Measurements from ENCODE around the gene LCLAT1.

The LCLAT1 gene

DNA sequence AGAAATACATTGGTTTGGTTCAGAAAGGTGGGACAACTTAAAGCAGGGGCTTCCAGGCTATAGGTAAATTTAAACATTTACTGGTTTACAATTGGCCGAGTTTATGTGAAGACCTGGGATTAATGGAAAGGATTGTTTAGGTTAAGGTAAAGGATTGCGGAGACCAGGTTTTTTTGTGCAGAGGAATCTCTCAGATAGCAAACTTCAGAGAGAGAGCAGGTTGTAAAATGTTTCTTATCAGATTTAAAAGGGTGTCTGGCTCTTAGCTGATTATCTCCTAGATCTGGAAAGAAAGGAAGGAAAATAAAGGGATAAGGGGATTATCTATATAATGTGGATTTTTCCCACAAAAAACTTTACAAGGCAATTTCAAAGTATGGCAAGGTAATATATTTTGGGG is 101.3 kb downstream of the LCLAT1 start:
- DNase-seq, result no peak
- in situ Hi-C loops (cut with HindIII; ENCODE audit: low pct_ligation_motif_present, low pct_unique_long_range_greater_than_20kb, low sequenced_read_pairs), result no loop called here

DNA sequence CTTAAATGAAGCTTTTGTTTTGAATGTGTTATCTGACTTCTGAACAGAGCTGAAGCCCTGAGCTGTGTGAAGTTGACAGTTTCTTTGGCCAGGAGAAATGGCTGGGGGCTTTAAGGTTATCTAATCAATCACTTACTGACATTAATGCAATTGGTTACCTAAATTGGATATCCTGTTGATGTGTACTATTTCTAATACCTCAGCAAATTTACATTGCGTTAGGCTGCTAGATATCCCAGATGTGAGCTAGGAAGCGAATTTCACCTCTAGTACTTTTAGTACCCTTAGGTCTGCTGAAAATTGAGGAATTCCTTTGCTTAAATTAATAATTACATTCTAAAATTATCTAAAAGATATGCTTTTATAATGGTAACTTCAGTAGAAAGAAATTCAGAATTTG is 102.0 kb downstream of the LCLAT1 start:
- in situ Hi-C loops (cut with HindIII; ENCODE audit: low pct_ligation_motif_present, low pct_unique_long_range_greater_than_20kb, low sequenced_read_pairs), result no loop called here
- no peak for DNase-seq

DNA sequence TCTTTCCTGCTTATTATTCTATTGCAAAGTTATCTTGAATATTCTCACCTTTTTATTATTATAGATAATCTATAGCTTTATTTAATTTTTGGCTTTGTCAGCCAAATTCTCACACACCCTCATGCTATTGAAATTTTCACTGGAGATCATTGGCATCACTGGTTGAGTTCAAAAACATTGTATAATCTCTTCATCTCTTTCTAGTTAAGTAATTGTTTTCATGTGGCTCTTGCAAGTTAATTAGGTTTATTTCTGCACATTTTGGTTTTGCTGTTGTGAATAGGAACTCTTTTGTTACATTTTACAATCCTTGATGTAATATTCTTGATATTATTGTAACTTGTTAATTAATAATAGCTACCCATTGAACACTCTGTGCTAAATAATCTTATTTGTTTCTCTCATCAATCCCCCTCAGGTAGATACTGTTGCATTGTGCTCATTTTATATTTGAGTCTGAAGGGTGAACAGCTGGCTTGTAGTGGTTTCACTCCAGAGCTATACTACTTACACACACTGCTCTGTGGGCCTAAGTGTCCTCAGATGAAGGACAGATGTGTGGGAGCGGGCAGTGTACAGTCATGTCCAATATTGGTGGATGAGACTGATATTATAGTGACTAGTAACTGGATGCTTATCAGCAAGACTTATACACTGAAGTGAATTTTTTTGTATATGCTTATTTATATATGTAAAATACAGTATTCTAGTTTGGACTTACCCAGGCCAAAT is 112.7 kb downstream of the LCLAT1 start:
- no peak for DNase-seq
- in situ Hi-C loops (cut with HindIII; ENCODE audit: low pct_ligation_motif_present, low pct_unique_long_range_greater_than_20kb, low sequenced_read_pairs), result no loop called here

DNA sequence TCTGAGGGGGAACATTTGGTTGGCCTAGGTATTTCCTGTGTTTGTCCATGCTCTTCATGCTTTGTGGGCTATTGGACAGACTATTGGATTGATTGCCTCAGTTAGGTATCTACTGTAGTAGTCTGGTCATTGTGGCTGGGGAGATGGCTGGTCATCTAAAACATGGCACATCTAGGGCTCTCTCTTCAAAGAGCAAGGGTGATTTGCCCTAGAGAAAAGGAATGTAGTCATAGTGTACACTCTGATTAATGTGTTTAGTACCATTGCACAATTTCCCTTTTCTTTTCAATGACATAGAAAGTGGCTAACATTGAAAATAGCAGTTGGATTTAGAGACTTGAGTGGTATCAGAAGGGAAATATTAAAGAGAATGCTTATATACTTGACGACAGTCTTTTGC is 114.3 kb downstream of the LCLAT1 start:
- in situ Hi-C loops (cut with HindIII; ENCODE audit: low pct_ligation_motif_present, low pct_unique_long_range_greater_than_20kb, low sequenced_read_pairs), result no loop called here
- DNase-seq, result no peak

DNA sequence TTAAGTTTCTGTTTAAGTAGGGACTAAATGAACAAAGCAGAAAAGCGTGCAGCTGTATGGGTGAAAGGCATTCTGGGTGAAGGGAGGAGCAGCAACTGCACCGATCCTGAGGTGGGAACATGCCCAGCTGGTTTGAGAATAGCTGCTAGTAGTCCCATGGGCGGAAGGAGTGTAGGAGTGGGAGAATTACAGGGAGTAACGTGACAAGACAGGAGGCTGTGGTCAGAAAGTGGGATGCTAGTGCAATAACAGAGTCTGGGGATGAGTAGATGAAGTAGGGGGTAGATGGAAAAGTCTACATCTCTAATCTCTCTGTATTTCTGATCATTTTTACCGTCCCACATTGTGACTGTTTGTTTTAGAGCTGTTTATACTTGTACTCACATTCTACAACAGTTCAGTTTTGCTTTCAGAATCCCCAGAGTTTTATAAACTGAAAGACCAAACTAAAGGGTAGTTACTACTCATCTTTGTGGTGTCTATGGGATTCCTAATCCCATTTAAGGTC is 118.9 kb downstream of the LCLAT1 start:
- in situ Hi-C loops (cut with HindIII; ENCODE audit: low pct_ligation_motif_present, low pct_unique_long_range_greater_than_20kb, low sequenced_read_pairs), result no loop called here
- no peak for DNase-seq

DNA sequence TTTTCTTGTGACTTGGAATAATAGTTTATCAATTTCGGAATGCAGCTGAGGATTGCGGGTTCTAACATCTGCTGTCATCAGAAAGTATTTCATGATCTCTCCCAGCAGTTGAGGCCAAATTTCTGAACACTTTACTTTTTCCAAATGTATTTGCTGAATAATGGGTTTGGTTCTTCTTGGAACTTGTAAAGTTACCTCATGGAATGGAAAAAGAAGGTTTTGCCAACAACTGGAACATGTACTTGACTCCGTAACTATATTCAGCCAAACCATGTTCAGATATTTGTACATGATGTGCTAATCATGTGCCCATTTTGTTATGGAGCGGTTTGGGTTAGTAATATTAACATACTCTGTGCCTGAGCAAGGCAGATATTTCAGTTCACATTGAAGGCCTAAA is 119.6 kb downstream of the LCLAT1 start:
- in situ Hi-C loops (cut with HindIII; ENCODE audit: low pct_ligation_motif_present, low pct_unique_long_range_greater_than_20kb, low sequenced_read_pairs), result no loop called here

DNA sequence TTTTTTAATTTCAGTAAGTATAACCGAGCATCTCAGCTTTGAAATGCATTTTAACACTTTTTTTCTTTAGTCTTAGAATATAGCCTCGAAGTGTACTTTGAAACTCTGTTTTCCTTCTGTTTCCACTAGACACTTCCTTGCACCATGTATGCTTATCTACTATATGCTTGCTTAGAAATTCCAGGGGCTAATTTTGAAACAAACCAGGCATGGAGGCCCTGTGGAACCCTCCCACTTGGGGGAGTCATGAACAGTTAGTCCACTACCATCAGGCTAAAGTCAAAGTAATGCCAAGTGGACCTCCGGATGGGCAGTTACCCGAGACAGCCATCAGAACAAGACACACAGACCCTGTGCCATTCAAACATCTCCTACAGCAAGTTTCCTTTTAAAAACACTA is 120.3 kb downstream of the LCLAT1 start:
- in situ Hi-C loops (cut with HindIII; ENCODE audit: low pct_ligation_motif_present, low pct_unique_long_range_greater_than_20kb, low sequenced_read_pairs), result no loop called here
- no peak for DNase-seq

More for the DNA sequence above, 119.6 kb downstream of the LCLAT1 start:
- no peak for DNase-seq

DNA sequence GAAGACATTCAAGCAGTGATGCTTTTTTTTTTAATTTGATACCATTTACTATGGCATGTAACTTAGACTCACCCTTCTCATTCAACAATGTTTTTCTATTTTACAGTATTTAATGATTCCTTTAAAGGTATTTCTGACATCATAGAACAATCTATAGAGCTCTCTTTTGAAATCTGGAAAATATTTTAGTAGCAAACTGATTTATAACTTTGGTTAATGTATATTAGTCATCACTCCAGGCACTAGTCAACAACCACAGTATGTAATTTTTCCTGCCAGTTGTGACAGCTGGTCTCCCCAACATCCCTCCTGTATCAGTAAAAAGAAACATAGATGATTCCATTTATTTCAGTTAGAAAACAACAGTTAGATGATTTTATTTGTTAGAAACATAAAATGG is 122.9 kb downstream of the LCLAT1 start:
- in situ Hi-C loops (cut with HindIII; ENCODE audit: low pct_ligation_motif_present, low pct_unique_long_range_greater_than_20kb, low sequenced_read_pairs), result no loop called here
- DNase-seq, result no peak

DNA sequence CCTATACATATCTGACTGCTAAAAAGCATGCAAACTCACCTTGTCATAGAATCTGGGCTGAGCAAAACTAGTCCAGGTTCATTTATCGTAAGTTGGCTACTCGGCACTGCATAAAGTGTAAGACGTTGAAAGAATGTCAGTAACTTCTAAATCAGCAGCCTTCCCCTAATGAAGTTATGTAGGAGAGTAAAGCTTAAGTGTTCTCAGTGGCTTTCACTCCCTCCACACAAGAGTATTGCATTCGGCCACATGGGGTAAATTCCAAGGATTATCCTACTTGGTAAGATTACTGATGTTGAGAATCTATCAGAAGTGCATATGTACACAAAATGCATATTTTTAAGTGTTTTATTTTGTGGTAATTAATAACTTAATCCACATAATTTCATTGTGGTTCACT is 130.1 kb downstream of the LCLAT1 start:
- in situ Hi-C loops (cut with HindIII; ENCODE audit: low pct_ligation_motif_present, low pct_unique_long_range_greater_than_20kb, low sequenced_read_pairs), result no loop called here
- no peak for DNase-seq

DNA sequence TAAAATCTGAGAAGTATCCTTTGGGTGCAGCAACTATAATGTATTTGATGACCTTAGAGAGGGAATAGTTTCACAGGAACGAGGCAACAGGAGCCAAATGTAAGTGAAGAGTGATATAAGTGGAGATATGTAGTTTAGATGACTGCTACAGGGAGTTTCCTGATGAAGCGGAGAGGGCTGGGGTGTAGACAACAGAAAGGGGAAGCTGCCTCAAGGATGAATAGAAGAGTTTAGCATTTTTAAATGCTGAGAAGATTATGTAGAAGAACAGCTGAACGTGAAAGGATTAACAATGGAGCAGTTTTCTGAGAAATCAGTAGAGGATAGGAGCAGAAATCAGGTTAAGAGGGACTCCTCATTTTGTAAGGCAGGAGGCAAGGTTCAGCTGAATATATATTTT is 133.3 kb downstream of the LCLAT1 start:
- in situ Hi-C loops (cut with HindIII; ENCODE audit: low pct_ligation_motif_present, low pct_unique_long_range_greater_than_20kb, low sequenced_read_pairs), result no loop called here
- no peak for DNase-seq

DNA sequence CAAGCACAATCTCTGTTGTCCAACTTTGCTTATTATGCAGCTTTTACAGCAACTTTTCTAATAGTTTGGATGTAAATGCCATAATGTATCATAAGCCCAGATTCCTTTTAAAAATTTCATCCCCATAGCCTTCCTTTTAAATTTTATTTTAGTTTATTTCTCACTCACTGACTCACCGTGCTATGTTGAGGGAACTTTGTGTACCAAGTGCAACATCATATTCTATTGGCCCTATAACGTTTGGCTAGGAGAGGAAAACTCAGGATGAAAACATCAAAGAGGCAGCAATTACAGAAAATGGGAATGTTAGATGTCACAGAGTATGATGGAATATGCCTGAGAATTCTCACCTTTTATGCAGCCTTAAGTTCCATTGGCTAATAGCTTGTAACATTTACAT is 135.5 kb downstream of the LCLAT1 start:
- no peak for DNase-seq
- in situ Hi-C loops (cut with HindIII; ENCODE audit: low pct_ligation_motif_present, low pct_unique_long_range_greater_than_20kb, low sequenced_read_pairs), result no loop called here

DNA sequence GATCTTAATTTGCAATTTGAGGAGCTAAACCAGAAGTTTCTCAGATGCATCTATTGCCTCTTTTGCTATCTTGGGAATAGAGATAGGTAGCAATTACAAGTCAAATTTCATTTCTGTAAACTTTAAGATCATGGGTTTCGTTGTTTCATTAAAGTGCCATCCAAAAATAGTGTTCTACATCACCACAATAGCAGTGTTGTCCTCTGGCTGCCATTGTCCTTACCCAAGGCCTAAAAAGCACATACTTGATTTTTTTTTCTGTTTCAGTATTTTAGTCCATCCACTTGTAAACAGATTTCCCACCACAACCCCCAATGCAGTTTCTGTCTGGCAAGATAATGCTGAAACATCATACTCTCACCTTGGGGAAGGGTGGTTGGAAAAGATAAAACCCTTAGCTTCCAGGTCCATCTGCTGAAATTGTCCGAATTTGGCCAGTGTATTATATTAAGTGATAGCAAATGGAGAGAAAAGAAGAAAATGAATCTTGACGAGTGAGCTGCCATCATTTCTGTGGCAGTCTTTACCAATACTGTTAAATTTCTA is 136.2 kb downstream of the LCLAT1 start:
- DNase-seq, result no peak
- in situ Hi-C loops (cut with HindIII; ENCODE audit: low pct_ligation_motif_present, low pct_unique_long_range_greater_than_20kb, low sequenced_read_pairs), result no loop called here

DNA sequence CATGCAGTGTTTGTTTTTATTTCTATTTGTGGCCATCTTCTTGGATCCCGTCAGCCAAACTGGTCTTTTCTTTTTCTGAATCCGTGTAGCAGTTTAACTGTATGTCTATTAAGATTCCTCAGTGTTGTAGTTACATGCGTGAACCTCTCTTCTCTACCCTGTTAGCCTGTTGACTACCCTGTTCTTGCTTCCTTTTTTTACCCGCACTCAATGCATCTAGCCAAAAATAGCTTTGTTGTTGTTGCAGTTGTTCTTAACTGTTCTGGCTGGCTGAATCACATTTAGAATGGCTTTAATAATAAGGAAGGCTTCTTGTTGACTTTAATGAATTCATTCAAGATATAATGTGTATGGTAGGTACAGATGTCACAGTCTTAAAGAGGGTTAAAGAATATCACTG is 137.1 kb downstream of the LCLAT1 start:
- DNase-seq, result no peak
- in situ Hi-C loops (cut with HindIII; ENCODE audit: low pct_ligation_motif_present, low pct_unique_long_range_greater_than_20kb, low sequenced_read_pairs), result no loop called here

DNA sequence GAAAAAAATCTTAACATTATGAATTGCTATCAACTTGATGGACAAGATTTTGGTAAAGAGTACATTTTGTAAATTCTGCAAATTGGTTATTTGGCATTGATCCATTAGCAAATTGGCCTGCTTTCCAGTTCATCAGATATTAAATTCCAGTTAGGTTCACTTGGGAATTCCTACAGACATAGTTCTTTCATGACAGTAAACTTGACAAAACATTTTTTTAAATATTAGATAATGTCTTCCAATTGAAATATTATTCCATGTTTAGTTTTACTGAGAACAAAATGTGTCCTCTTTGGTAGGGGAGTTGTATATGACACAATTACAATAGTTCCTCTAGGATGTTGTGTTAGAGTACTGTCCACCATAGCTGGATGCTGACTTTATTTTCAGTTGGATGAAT is 141.9 kb downstream of the LCLAT1 start:
- in situ Hi-C loops (cut with HindIII; ENCODE audit: low pct_ligation_motif_present, low pct_unique_long_range_greater_than_20kb, low sequenced_read_pairs), result no loop called here
- no peak for DNase-seq

DNA sequence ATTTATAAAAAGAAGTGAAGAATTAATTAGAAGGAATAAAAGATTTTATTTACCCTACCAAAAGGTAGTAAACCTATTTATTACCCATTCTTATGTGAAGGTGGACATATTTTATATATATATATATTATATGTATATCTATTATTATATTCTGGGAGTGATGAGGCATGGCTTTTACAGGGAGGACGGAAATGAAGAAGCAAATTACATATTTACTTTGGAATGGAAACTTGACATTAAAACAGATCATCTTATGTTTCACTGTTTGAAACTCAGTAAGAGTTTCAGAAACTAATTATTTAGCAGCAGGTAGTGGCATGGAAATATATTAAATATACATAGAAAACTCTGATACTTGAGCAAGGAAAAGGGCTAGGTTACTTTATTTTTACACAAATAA is 143.4 kb downstream of the LCLAT1 start:
- DNase-seq, result no peak
- in situ Hi-C loops (cut with HindIII; ENCODE audit: low pct_ligation_motif_present, low pct_unique_long_range_greater_than_20kb, low sequenced_read_pairs), result no loop called here

DNA sequence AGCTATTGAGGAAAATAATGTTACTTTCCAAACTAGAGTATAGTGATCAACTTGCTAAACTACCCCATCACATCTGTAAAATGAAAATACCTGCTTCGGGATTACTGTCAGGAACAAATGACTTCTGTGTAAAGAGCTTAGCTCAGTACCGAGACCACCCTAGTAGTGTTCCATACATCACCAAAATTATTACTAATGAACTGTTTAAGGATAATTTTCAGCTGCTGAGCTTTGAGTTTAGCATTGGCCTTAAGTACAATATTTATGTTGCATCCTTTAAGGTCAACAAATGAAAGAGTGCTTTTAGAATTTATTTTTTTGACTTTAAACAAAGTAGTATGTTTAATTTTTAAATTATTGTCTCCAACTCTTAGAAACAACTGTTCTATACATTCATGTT is 144.1 kb downstream of the LCLAT1 start:
- in situ Hi-C loops (cut with HindIII; ENCODE audit: low pct_ligation_motif_present, low pct_unique_long_range_greater_than_20kb, low sequenced_read_pairs), result no loop called here
- no peak for DNase-seq

DNA sequence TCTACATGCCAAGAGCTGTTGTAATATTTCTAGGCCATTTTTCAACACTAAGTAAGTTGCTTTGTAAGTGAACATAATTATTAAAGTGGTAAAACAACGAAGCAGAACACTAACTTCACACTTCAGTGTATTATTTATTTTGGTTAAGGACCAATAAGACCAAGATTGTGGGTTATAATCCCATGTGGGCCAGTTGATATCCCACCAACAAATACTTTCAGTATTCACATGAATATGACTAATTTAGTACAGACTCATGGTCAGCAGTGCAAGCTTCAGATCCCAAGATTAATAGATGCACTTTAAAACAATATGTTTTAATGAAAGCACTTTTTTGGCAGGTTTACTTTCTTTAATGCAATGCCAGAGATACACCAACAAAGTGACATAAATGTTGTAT is 154.3 kb downstream of the LCLAT1 start:
- DNase-seq, result no peak

DNA sequence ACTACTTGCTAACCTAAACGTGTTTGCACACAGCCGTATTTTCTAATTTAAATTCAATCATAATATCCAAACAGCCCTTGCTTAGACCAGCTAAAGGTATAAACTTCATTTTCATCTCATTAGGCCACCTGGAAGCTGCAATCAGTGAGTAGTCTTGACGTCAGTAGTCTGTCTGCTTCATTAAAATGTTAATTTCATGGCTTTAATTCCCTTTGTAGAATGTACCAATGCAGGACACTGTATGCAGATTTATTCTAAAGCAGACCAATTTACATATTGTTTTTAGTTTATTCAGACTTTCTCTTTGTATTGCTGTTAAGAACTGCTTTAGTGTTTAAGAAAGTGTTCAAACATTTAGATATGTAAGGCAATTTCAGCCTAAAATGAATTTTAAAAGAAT is 158.2 kb downstream of the LCLAT1 start:
- no peak for DNase-seq
- in situ Hi-C loops (cut with HindIII; ENCODE audit: low pct_ligation_motif_present, low pct_unique_long_range_greater_than_20kb, low sequenced_read_pairs), result no loop called here

More for the DNA sequence above, 154.3 kb downstream of the LCLAT1 start:
- in situ Hi-C loops (cut with HindIII; ENCODE audit: low pct_ligation_motif_present, low pct_unique_long_range_greater_than_20kb, low sequenced_read_pairs), result no loop called here

DNA sequence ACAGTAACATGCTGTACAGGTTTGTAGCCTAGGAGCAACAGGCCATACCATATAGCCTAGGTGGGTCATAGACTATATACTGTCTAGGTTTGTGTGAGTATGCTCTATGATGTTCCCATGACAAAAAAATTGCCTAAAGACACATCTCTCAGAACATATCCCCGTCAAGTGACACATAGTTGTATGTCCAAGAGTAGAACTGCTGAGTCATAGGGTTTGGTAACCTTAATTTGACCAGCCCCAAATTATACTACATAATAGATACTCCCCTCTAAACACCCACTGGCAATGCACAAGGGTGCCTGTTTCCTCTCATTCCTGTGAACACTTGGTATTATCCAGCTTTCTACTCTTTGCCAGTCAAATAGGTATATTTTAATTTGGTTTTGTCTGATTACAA is 161.6 kb downstream of the LCLAT1 start:
- DNase-seq, result no peak
- in situ Hi-C loops (cut with HindIII; ENCODE audit: low pct_ligation_motif_present, low pct_unique_long_range_greater_than_20kb, low sequenced_read_pairs), result no loop called here

DNA sequence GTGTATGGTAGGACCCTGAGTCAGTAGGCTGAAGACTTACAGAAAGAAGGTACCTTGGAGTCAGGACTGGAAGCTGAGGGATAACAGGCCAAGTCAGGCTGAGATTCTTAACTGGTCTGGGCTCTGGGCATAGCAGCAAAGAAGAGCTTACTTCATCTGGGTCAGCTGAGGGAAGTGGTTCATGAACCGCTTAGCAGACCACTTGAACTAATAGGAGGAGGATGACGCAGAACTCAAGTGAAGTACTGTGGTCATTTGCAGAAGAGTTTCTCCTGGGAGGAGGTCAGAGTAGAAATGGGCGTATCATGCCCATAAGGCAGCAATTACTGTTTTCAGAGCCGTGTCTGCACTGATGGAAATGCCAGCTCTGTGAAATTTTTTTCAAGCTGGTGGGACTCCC is 164.5 kb downstream of the LCLAT1 start:
- in situ Hi-C loops (cut with HindIII; ENCODE audit: low pct_ligation_motif_present, low pct_unique_long_range_greater_than_20kb, low sequenced_read_pairs), result no loop called here
- DNase-seq, result no peak
